ENCODE results near the gene ST8SIA6. TPM values are rescaled to one million over a fixed set of nuclear protein-coding genes. Genes with fewer than 3 reads are reported as not detected.
A peak's percentile ranks its signal among the peaks of the same experiment; 100 is the strongest.

The ST8SIA6 gene
- polyA plus RNA-seq, 1 donor, result 1.3 TPM

- no peak for DNase-seq (ENCODE audit: low read depth)
These were observed 68.4 kb downstream of the ST8SIA6 start for GRCh38 chr10:17386021-17386420.

- no peak for DNase-seq (ENCODE audit: low read depth)
These were observed 69.3 kb downstream of the ST8SIA6 start for GRCh38 chr10:17385066-17385465.

- DNase-seq (ENCODE audit: low read depth), result no peak
These were observed 70.4 kb downstream of the ST8SIA6 start for GRCh38 chr10:17383801-17384555.

- DNase-seq (ENCODE audit: low read depth), result no peak
These were observed 72.8 kb downstream of the ST8SIA6 start for GRCh38 chr10:17381502-17382142.

GRCh38 chr10:17380888-17381287 lies 73.5 kb downstream of the ST8SIA6 start:
- DNase-seq (ENCODE audit: low read depth), result no peak

- no peak for DNase-seq (ENCODE audit: low read depth)
These were observed 74.4 kb downstream of the ST8SIA6 start for GRCh38 chr10:17380016-17380415.

- no peak for DNase-seq (ENCODE audit: low read depth)
These were observed 75.2 kb downstream of the ST8SIA6 start for GRCh38 chr10:17379151-17379690.

GRCh38 chr10:17375936-17376584 lies 78.3 kb downstream of the ST8SIA6 start:
- no peak for DNase-seq (ENCODE audit: low read depth)

- DNase-seq (ENCODE audit: low read depth), result no peak
These were observed 85.6 kb downstream of the ST8SIA6 start for GRCh38 chr10:17368708-17369272.

GRCh38 chr10:17366705-17367104 lies 87.7 kb downstream of the ST8SIA6 start:
- DNase-seq (ENCODE audit: low read depth), result no peak

GRCh38 chr10:17365402-17365801 lies 89.0 kb downstream of the ST8SIA6 start:
- DNase-seq (ENCODE audit: low read depth), result no peak

- DNase-seq (ENCODE audit: low read depth), result no peak
These were observed 95.9 kb downstream of the ST8SIA6 start for GRCh38 chr10:17358461-17358860.

GRCh38 chr10:17357781-17358180 lies 96.6 kb downstream of the ST8SIA6 start:
- no peak for DNase-seq (ENCODE audit: low read depth)

GRCh38 chr10:17356820-17357219 lies 97.6 kb downstream of the ST8SIA6 start:
- DNase-seq (ENCODE audit: low read depth), result no peak

- DNase-seq (ENCODE audit: low read depth), result no peak
These were observed 99.6 kb downstream of the ST8SIA6 start for GRCh38 chr10:17354781-17355180.

- no peak for DNase-seq (ENCODE audit: low read depth)
These were observed 100.7 kb downstream of the ST8SIA6 start for GRCh38 chr10:17353568-17354300.

- DNase-seq (ENCODE audit: low read depth), result no peak
These were observed 101.8 kb downstream of the ST8SIA6 start for GRCh38 chr10:17352583-17352982.

- DNase-seq (ENCODE audit: low read depth), result no peak
These were observed 102.9 kb downstream of the ST8SIA6 start for GRCh38 chr10:17351506-17351905.

- no peak for DNase-seq (ENCODE audit: low read depth)
These were observed 104.7 kb downstream of the ST8SIA6 start for GRCh38 chr10:17349717-17350116.

- peak; percentile 5 for DNase-seq (ENCODE audit: low read depth)
These were observed 105.7 kb downstream of the ST8SIA6 start for GRCh38 chr10:17348501-17349349.

All from forelimb muscle (tissue), 1 donor.